Stimulated activated CD8-positive, alpha-beta memory T cell treated with anti-CD3 and anti-CD28 coated beads, Interleukin-12 subunit alpha, Interleukin-12 subunit beta, amount 100 ng/mL, for 4 hours (primary cell): ENCODE results near the gene C6orf52.

Experiments used
- DNase-seq: peaks from one replicate; pipeline ENCODE4 v3.0.0-alpha.2; 2020; ENCODE audit warnings: low read depth

C6orf52 gene

GRCh38 chr6:10644225-10644624 is 50.2 kb downstream of the C6orf52 start:
- DNase-seq: no peak

DNA sequence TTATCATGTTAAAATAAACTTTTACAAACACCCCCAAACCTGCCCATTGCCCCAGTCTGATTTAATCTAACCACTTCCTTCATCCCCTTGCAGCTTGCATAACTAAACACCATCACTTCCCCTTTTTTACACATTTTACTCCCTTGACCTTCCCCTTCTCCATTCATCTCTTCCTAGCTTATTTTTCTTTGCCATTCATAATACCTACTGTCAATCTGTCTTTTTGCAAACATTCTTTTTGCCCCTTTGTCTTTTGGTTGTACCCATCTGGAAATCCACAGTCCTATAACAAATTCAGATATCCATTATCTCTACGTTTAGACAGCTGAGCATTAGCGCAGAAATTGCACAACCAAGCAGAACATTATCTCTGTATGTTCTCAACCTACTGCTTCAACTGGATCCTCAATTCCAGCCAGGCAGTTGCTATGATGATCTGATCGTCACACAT is 51.2 kb downstream of the C6orf52 start:
- no peak for DNase-seq

DNA sequence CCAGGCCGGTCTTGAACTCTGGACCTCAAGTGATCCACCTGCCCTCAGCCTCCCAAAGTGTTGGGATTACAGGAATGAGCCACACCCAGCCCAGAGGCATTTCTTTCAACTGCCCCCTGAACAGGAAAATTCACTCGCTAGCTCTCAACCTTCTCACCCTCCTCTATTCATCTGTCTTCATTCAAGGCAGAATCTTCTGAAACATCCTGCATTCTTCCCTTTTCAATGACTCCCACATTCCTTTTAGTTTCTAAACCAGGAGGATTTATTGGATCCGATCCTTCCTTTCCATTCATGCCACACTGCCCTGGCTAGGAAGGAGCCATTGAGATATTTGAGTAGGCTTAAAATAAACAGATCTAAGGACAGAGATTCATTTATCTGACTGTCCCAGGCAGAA is 52.9 kb downstream of the C6orf52 start:
- no peak for DNase-seq

DNA sequence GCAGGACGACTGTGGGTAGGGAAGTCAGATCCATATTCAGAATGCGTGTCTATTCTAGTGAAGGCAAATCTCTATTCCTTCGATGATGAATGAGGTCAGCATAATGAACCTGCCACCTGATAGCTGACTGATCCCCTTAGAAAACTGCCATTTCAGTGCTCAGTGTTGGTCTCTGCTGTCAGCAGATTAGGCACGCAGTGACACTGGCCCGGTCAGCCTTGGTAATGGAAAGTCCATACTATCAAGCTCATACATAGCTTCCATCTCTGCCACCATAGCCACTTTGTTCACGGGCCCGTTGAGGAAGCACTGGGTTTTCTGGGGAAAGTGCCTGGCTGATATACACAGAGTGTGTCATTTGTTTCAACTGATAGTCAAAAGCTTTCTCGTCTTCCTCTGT is 54.0 kb downstream of the C6orf52 start:
- DNase-seq: no peak

- DNase-seq: no peak
Measured at GRCh38 chr6:10633216-10633615, 61.2 kb downstream of the C6orf52 start.

DNA sequence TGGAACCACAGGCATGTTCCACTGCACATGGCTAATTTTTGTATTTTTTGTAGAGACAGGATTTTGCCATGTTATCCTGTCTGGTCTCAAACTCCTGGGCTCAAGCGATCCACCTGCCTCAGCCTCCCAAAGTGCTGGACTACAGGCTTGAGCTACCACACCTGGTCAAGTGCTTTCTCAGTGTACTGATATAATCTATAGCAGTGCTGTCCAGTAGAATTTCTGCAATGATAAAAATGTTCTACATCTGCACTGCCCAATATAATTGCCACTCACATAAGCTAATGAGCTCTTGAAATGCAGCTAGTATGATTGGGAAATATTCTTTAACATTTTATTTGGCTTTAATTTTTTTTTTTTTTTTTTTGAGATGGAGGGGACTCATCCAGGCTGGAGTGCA is 64.2 kb downstream of the C6orf52 start:
- no peak for DNase-seq

GRCh38 chr6:10627800-10628199 is 66.6 kb downstream of the C6orf52 start:
- DNase-seq: no peak

DNA sequence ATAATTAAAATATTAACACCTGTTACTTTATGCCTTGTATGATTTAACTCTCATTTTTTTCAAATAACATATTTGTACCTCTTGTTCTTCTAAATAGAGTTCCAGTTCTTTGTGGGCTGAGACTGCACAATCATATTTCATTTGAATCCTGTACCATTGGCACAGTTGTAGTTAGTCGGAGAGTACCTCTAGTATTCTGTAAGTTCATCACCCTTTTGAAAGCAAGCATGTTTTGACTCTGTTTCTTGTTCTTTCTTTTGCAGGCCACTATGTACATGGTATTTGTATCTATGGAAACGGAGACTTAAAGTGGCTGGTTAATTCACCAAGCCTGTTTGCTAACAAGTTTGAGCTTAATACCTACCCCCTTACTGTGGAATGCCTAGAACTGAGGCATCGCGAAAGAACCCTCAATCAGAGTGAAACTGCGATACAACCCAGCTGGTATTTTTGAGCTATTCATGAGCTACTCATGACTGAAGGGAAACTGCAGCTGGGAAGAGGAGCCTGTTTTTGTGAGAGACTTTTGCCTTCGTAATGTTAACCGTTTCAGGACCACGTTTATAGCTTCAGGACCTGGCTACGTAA is 68.2 kb downstream of the C6orf52 start:
- no peak for DNase-seq

GRCh38 chr6:10624836-10625235 is 69.6 kb downstream of the C6orf52 start:
- DNase-seq: no peak

- DNase-seq: no peak
Measured at GRCh38 chr6:10621847-10622246, 72.6 kb downstream of the C6orf52 start.
